Fibroblast of lung (primary cell): ENCODE data around the gene ITPR3.

Experiments used
- CTCF ChIP-seq, 2 donors: IDR thresholded peaks in 1 of 2; conservative IDR thresholded peaks in 1 of 2; 1 replicate in 1 of 2; 2 replicates in 1 of 2; pipeline ENCODE4 v1.5.1; 2011 to 2012; ENCODE audit warnings: low read length in 2 of 2, control low read depth in 1 of 2, inconsistent platforms in 1 of 2, low read depth in 1 of 2, mild to moderate bottlenecking in 1 of 2
- EZH2 ChIP-seq: IDR thresholded peaks from 2 replicates; pipeline ENCODE4 v1.5.1; 2012; ENCODE audit warnings: low read length, control low read depth, mild to moderate bottlenecking; ENCODE audit errors: missing control alignments

DNA sequence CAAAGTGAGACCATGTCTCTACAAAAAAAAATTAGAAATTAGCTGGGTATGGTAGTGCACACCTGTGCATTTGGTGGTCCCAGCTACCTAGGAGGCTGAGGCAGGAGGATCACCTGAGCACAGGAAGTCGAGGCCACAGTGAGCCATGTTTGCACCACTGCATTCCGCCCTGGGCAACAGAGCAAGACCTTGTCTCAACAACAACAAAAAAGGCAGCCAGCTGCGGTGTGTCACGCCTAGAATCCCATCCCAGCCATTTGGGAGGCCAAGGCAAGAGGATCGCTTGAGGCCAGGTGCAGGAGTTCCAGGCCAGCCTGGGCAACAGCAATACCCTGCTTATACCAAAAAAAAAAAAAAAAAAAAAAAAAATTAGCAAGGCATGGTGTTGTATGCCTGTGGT is 39.9 kb upstream of the ITPR3 start:
- TF ChIP-seq CTCF (conservative IDR thresholded peaks at IDR 0.05 in 1 of 2, IDR thresholded peaks at IDR 0.05 in 1 of 2; ENCODE audit: low read depth in 1 of 2, low read length in 2 of 2) (no peak), EZH2 (no peak)
